Ascending aorta (tissue), 2 donors: Measurements from ENCODE around the gene NEGR1. TPM values are rescaled to one million over a fixed set of nuclear protein-coding genes. Genes with fewer than 3 reads are reported as not detected.

ENCODE experiments used
- DNase-seq, 2 donors: peaks; one replicate each; pipeline ENCODE4 v3.0.0-alpha.2; 2019; ENCODE audit warnings: low spot score in 2 of 2
- H3K27ac ChIP-seq, 2 donors: fragments of 200-600 bp; sonication (generic); one replicate each; pipeline ENCODE4 v1.5.1; 2016 to 2017; ENCODE audit warnings: mild to moderate bottlenecking in 1 of 2
- H3K27me3 ChIP-seq: fragments of 200-600 bp; sonication (generic); one replicate; pipeline ENCODE4 v1.5.1; 2017
- H3K36me3 ChIP-seq, 2 donors: fragments of 200-600 bp; sonication (generic); one replicate each; pipeline ENCODE4 v1.5.1; 2016
- H3K4me1 ChIP-seq, 2 donors: fragments of 200-600 bp; sonication (generic); one replicate each; pipeline ENCODE4 v1.5.1; 2016 to 2017; ENCODE audit warnings: mild to moderate bottlenecking in 1 of 2
- H3K4me3 ChIP-seq, 2 donors: fragments of 200-600 bp; sonication (generic); one replicate each; pipeline ENCODE4 v1.5.1; 2016 to 2017; ENCODE audit warnings: mild to moderate bottlenecking in 1 of 2
- H3K9me3 ChIP-seq, 2 donors: fragments of 200-600 bp; sonication (generic); one replicate each; pipeline ENCODE4 v1.5.1; 2016
- CTCF ChIP-seq, 3 experiments: fragments of 200-600 bp in 2 of 3; fragments of 450-650 bp in 1 of 3; sonication (generic) in 2 of 3; IDR thresholded peaks; one replicate each; pipeline ENCODE4 v1.5.1; 2016 to 2019; ENCODE audit warnings: antibody characterized with exemption in 3 of 3, mild to moderate bottlenecking in 1 of 3, moderate library complexity in 1 of 3
- intact Hi-C: fragments of 100-400 bp; cut with DNase I; formaldehyde crosslinking; loops from one replicate; pipeline ENCODE4 v1.15.1; 2023
- total RNA-seq: library from RNA; depleted of rRNA; stranded (reverse); fragments of >200 nt; gene quantifications from one replicate; pipeline ENCODE4 v1.1.0, GENCODE V29; 2016

The NEGR1 gene
- total RNA-seq, 1 donor from 2014 or later = 42.8 TPM

DNA sequence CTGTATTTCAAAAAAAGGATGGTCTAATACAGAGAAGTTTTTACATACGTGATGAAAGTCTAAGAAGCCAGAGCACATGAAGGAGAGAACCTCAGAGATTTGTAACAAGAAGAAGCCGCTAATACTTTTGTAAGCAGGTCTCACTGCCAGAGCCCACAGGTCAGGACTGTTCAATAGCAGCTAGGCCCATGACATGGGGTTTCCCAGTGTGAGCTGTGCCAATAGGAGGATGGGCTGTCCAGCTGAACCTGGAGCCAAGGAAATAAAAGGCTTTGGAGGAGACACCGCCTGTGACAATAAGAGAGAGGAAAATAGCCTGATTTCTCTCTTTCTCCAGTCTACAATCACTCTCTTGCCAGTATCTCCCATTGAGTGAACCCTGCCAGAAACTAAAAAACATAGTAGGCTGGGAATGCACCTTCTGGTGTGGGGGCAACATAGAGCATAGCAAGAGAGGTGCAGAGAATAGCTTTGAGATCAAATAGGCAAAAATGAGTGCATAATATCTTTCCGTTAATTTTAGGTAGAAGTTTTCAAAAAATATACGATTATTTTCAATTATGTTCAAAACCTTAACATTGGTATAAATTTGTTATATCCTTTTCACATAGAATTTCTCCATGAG lies 360.3 kb downstream of the NEGR1 start:
- Histone ChIP-seq H3K27ac (no peak overlapping the region), H3K27me3 (no peaks in the 10 kb centered on the region), H3K36me3 (no peaks in the 10 kb centered on the region), H3K4me3 (no peak overlapping the region), H3K4me1 (no peaks in the 10 kb centered on the region), H3K9me3 (no peaks in the 10 kb centered on the region)
- TF ChIP-seq CTCF (IDR thresholded peaks at IDR 0.05) = no peak
- intact Hi-C loops = no loop called here
- no peak for DNase-seq

GRCh38 chr1:71921204-71921603 lies 361.1 kb downstream of the NEGR1 start:
- Histone ChIP-seq H3K4me3 (no peak overlapping the region), H3K27ac (no peak overlapping the region), H3K4me1 (no peaks in the 10 kb centered on the region), H3K27me3 (no peaks in the 10 kb centered on the region), H3K36me3 (no peaks in the 10 kb centered on the region), H3K9me3 (no peaks in the 10 kb centered on the region)
- no peak for TF ChIP-seq CTCF (IDR thresholded peaks at IDR 0.05)
- intact Hi-C loops = no loop called here
- no peak for DNase-seq

DNA sequence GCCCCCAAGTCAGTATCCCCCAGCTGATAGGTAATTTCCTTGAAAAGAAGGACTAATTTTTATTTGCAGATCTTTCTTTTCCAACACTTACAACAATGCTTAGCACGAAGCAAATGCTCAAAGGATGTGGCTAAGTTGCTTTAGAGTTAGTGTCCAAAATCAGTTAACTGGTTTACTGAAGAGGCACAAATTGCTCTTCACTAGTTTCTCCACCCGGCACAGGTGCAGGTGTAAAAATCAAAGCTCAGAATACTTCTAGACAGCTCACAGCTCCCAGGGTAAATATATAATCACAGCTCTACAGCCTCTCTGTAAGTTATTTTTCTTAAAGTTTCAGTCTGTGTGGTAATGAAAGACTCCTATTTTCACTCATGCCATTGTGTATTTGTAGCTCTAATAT lies 361.8 kb downstream of the NEGR1 start:
- no peak for TF ChIP-seq CTCF (IDR thresholded peaks at IDR 0.05)
- Histone ChIP-seq H3K4me3 (no peak overlapping the region), H3K4me1 (no peaks in the 10 kb centered on the region), H3K9me3 (no peaks in the 10 kb centered on the region), H3K27ac (no peak overlapping the region), H3K27me3 (no peaks in the 10 kb centered on the region), H3K36me3 (no peaks in the 10 kb centered on the region)
- intact Hi-C loops = no loop called here
- DNase-seq = no peak

GRCh38 chr1:71919811-71920509 lies 362.4 kb downstream of the NEGR1 start:
- TF ChIP-seq CTCF (IDR thresholded peaks at IDR 0.05) = no peak
- H3K27me3 ChIP-seq = no peaks in the 10 kb centered on the region
- intact Hi-C loops = no loop called here
- no peaks in the 10 kb centered on the region for H3K9me3 ChIP-seq
- no peaks in the 10 kb centered on the region for H3K36me3 ChIP-seq
- H3K4me1 ChIP-seq = no peaks in the 10 kb centered on the region
- DNase-seq = no peak
- no peak overlapping the region for H3K27ac ChIP-seq
- no peak overlapping the region for H3K4me3 ChIP-seq

- Histone ChIP-seq H3K9me3 (no peaks in the 10 kb centered on the region), H3K4me3 (no peak overlapping the region), H3K4me1 (no peaks in the 10 kb centered on the region), H3K27me3 (no peaks in the 10 kb centered on the region), H3K36me3 (no peaks in the 10 kb centered on the region), H3K27ac (no peak overlapping the region)
- intact Hi-C loops = no loop called here
- DNase-seq = no peak
- no peak for TF ChIP-seq CTCF (IDR thresholded peaks at IDR 0.05)
Measured at GRCh38 chr1:71918630-71919029, 363.7 kb downstream of the NEGR1 start.
